GM19395 (cell line): ENCODE results near the gene CPSF3.
A peak's percentile ranks its signal among the peaks of the same experiment; 100 is the strongest.

Experiments
- ATAC-seq: cut with Tn5 transposase; IDR thresholded peaks from one replicate; pipeline ENCODE4 v1.9.1; 2021; ENCODE audit warnings: mild to moderate bottlenecking, moderate library complexity; ENCODE audit not compliant: unreplicated experiment

The CPSF3 gene

GRCh38 chr2:9416962-9417316, 6.5 kb upstream of the CPSF3 start:
- ATAC-seq, result no peak

- ATAC-seq, result no peak
Observed at GRCh38 chr2:9417725-9418124, 5.7 kb upstream of the CPSF3 start.

GRCh38 chr2:9418746-9419145, 4.7 kb upstream of the CPSF3 start:
- no peak for ATAC-seq

- ATAC-seq, result no peak
Observed at GRCh38 chr2:9419541-9419940, 3.9 kb upstream of the CPSF3 start.

- no peak for ATAC-seq
Observed at GRCh38 chr2:9420495-9420894, 3.0 kb upstream of the CPSF3 start.

GRCh38 chr2:9422321-9423099, 944 bp upstream of the CPSF3 start:
- peak; percentile 43 for ATAC-seq

GRCh38 chr2:9423922-9424272, 443 bp downstream of the CPSF3 start:
- peak; percentile 12 for ATAC-seq

GRCh38 chr2:9424447-9425164, 1.2 kb downstream of the CPSF3 start:
- ATAC-seq, result no peak

GRCh38 chr2:9428965-9429577, 5.6 kb downstream of the CPSF3 start:
- ATAC-seq, result no peak

- no peak for ATAC-seq
Observed at GRCh38 chr2:9430316-9431293, 7.2 kb downstream of the CPSF3 start.

- no peak for ATAC-seq
Observed at GRCh38 chr2:9434489-9434888, 11.0 kb downstream of the CPSF3 start.

- ATAC-seq, result no peak
Observed at GRCh38 chr2:9439536-9439935, 16.1 kb downstream of the CPSF3 start.

GRCh38 chr2:9440058-9440727, 16.7 kb downstream of the CPSF3 start:
- ATAC-seq, result no peak

GRCh38 chr2:9441556-9441955, 18.1 kb downstream of the CPSF3 start:
- ATAC-seq, result no peak

GRCh38 chr2:9443526-9443925, 20.1 kb downstream of the CPSF3 start:
- ATAC-seq, result no peak

- ATAC-seq, result no peak
Observed at GRCh38 chr2:9445089-9445488, 21.6 kb downstream of the CPSF3 start.

- no peak for ATAC-seq
Observed at GRCh38 chr2:9451231-9451630, 27.8 kb downstream of the CPSF3 start.

- ATAC-seq, result no peak
Observed at GRCh38 chr2:9460441-9461017, 37.1 kb downstream of the CPSF3 start.

GRCh38 chr2:9461079-9461478, 37.6 kb downstream of the CPSF3 start:
- ATAC-seq, result no peak

GRCh38 chr2:9462313-9462712, 38.9 kb downstream of the CPSF3 start:
- ATAC-seq, result no peak
